Left colon (tissue), 2 donors: ENCODE data around the gene ANKRD36. TPM values are rescaled to one million over a fixed set of nuclear protein-coding genes. Genes with fewer than 3 reads are reported as not detected.
"Not testable (repeated sequence)": the region's sequence is repeated elsewhere in the genome, so short reads cannot be mapped to it uniquely, and the experiment has no call there.

Experiments used
- ATAC-seq: fragments of 200-7000 bp; cut with Tn5 transposase; one replicate; pipeline ENCODE4 v1.9.1; 2020; ENCODE audit warnings: mild to moderate bottlenecking, moderate library complexity
- DNase-seq, 2 donors: peaks; one replicate each; pipeline ENCODE4 v3.0.0-alpha.2; 2020
- intact Hi-C, 2 donors: fragments of 100-400 bp; cut with DNase I in 1 of 2; cut with micrococcal nuclease in 1 of 2; formaldehyde crosslinking; loops; one replicate each; pipeline versions ENCODE4 v1.11.2 to v1.14.0; 2022; cut with DNase I, micrococcal nuclease
- total RNA-seq, 2 donors: library from RNA; stranded (reverse); fragmentation: NEBNext Ultra II Directional; extraction: Animal tissue kit (Norgen Biotek cat#: 25700); gene quantifications; one replicate each; pipeline ENCODE4 v1.2.1, GENCODE V29; 2021
- donor health status: DM: no; HTN: no; CAD: no.
- donor health status: DM: yes; HTN: yes; CAD: no.

ANKRD36 gene
- total RNA-seq, 2 donors from 2014 or later: 14.7 to 23.2 TPM

DNA sequence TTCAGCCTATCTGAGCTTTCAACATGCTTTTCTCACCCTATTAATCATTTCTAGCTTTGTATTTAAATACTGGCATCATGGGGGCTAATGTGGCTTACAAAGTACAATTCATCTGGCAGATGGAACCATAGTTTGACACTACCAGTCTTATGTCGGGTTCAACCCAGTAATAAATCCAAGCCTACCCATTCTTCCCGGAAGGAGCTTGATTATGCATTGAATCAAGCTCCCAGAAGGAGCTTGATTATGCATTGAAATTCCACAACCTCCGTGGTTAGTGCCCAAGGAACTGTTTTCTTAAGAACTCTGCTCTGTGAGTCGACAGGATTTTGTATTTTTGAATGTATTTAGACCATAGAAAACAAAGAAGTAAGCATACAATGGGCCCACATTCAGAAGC is 148.2 kb downstream of the ANKRD36 start:
- intact Hi-C loops, DNase-seq, ATAC-seq: not testable (repeated sequence)

DNA sequence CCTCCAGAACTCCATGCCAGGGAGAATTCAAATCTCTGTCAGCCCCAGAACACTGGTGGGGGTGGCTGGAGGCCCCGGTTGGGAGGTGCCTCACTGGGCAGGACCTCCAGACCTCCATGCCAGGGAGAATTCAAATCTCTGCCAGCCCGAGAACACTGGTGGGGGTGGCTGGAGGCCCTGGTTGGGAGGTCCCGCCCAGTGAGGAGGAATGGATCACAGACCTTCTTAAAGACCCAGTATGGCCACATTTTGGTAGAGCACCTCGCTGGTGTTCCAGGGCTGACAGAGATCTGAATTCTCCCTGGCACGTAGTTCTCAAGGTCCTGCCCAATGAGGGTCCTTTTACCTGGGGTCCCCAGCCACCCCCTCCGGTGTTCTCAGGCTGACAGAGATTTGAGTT is 153.5 kb downstream of the ANKRD36 start:
- intact Hi-C loops, ATAC-seq, DNase-seq: not testable (repeated sequence)

DNA sequence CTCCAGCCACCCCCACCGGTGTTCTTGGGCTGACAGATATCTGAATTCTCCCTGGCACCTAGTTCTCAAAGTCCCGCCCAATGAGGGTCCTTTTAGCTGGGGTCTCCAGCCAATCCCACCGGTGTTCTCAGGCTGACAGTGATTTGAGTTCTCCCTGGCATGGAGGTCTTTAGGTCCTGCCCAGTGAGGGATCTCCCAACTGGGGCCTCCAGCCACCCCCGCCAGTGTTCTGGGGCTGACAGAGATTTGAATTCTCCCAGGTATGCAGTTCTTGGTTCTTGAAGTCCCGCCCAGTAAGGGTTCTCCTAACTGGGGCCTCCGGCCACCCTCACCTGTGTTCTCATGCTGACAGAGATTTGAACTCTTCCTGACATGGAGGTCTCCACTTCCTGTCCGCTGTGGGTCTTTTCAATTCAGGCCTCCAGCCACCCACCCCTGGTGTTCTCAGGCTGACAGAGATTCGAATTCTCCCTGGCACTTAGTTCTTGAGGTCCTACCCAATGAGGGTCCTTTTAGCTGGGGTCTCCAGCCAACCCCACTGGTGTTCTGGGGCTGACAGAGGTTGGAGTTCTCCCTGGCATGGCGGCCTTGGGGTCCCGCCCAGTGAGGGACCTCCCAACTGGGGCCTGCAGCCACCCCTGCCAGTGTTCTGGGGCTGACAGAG is 154.6 kb downstream of the ANKRD36 start:
- ATAC-seq: peak; percentile 15
- intact Hi-C loops: no loop called here
- DNase-seq: peak; percentile 4 to 24

DNA sequence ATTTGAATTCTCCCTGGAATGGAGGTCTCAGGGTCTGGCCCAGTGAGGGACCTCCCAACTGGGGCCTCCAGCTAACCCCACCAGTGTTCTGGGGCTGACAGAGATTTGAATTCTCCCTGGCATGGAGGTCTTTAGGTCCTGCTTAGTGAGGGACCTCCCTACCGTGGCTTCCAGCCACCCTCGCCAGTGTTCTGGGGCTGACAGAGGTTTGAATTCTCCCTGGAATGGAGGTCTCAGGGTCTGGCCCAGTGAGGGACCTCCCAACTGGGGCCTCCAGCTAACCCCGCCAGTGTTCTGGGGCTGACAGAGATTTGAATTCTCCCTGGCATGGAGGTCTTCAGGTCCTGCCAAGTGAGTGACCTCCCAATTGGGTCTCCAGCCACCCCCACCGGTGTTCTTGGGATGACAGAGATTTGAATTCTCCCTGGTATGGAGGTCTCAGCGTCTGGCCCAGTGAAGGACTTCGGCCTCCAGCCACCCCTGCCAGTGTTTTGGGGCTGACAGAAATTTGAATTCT is 155.2 kb downstream of the ANKRD36 start:
- intact Hi-C loops, ATAC-seq, DNase-seq: not testable (repeated sequence)

DNA sequence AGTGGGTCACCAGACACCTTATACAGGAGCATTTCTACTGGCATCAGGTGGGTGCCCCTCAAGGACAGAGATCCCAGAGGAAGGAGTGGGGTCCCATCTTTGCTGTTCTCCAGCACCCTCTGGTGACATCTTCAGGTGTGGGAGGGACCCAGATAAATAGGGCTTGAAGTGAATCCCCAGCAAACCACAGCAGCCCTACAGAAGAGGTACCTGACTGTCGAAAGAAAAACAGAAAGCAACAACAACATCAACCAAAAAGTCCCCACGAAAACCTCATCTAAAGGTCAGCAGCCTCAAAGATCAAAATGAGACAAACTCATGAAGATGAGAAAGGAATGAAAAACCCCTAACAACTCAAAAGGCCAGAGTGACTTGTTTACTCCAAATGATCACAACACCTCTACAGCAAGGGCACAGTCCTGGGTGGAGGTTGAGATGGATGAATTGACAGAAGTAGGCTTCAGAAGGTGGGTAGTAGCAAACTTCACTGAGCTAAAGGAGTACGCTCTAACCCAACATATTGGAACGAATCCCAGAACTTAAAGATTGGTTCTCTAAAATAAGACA is 163.4 kb downstream of the ANKRD36 start:
- intact Hi-C loops, DNase-seq, ATAC-seq: not testable (repeated sequence)

DNA sequence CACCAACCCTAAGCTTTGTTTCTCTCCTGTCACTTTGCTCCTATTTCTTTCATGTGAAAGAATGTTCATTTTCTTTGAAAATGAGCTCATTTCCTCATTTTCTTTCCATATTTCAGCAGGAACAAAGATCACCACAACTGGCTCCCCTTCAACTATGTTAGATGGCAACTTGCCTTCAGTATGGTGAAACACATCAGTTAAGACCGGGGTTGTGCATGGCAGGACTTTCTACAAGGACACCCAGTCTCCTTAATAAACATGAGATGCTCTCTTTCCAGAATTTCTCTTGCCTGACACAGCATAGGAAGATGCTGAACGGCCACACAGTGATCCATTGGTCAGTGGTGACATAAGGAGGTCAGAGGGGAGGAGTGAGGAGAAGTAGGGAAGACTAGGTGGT is 172.2 kb downstream of the ANKRD36 start:
- DNase-seq, intact Hi-C loops, ATAC-seq: not testable (repeated sequence)

DNA sequence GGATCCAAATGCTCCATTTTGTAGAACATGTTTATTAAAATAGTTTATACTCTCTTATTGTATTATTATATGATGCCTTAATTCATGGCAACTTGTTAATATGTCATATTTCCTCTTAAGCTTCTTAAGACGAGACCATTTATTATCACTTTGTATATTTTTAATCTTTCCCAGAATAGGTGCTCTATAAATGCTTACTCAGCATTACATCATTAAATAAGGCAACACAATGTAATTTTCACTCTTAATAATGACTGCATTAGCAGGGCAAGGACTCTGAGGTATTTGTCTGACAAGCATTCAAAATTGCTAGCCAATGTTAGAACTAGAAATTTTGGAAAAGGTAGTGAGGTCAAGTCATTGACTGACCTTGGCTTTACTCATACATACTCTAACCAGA is 180.7 kb downstream of the ANKRD36 start:
- DNase-seq, intact Hi-C loops, ATAC-seq: not testable (repeated sequence)

Other genes with a start within 250 kb of the ANKRD36 start
- gene SEMA4C, start 243.1 kb upstream of the ANKRD36 start, total RNA-seq: 10 to 100 TPM; 13.2 to 17.5 TPM
- under 1 TPM; 0.22 to 0.34 TPM for gene FAM178B, start 126.6 kb upstream of the ANKRD36 start, total RNA-seq
- gene FAHD2B, start 18.3 kb upstream of the ANKRD36 start, total RNA-seq: 1 to 10 TPM; 5.6 to 6.1 TPM